HCT116 (cell line): ENCODE measurements around the gene HOMER3. TPM values are rescaled to one million over a fixed set of nuclear protein-coding genes. Genes with fewer than 3 reads are reported as not detected.

Source experiments
- ATAC-seq: fragments of 200-7000 bp; cut with Tn5 transposase; 2 replicates; pipeline ENCODE4 v1.9.1; 2020; ENCODE audit warnings: mild to moderate bottlenecking, moderate library complexity
- BruUV-seq: library from RNA; stranded (reverse); fragments of 400-500 nt; replicated peaks from 2 replicates; lab custom pipeline; 2021; lab: Mats Ljungman, UMichigan
- CTCF ChIA-PET: fragments of 300-600 bp; sonication (Branson Sonifier 250); formaldehyde crosslinking; loops from one replicate; lab custom pipeline; 2021; ENCODE audit warnings: antibody characterized with exemption; lab: Charles Lee
- POLR2A ChIA-PET: fragments of 300-600, 350-600 bp; sonication (Branson Sonifier 250); formaldehyde crosslinking; loops from one replicate; lab custom pipeline; 2021; ENCODE audit warnings: antibody characterized with exemption; lab: Charles Lee
- RAD21 ChIA-PET, 2 experiments: fragments of 300-600 bp; sonication (Branson Sonifier 250); formaldehyde crosslinking; loops; one replicate each; lab custom pipeline; 2023; ENCODE audit warnings: low total read pairs in 2 of 2; ENCODE audit not compliant: uncharacterized antibody in 2 of 2, unreplicated experiment in 2 of 2, low non-redundant PET in 1 of 2; lab: Charles Lee
- DNase-seq: peaks from one replicate; pipeline ENCODE4 v3.0.0-alpha.2; 2010; ENCODE audit warnings: low read depth, low spot score
- H2AFZ ChIP-seq: fragments of 200-600 bp; shearing (Covaris generic), sonication (generic); 2 replicates; pipeline ENCODE4 v1.6.1; 2017; ENCODE audit warnings: low read depth, mixed run types, mixed read lengths, antibody characterized with exemption, low read length; ENCODE audit not compliant: poor library complexity, severe bottlenecking
- H3K27ac ChIP-seq: 2 replicates; pipeline ENCODE4 v1.5.1; 2012; ENCODE audit warnings: low read depth, low read length
- H3K27me3 ChIP-seq: fragments of 200-600 bp; sonication (generic); 2 replicates; pipeline ENCODE4 v1.6.1; 2016; ENCODE audit warnings: mixed run types, low read length, mixed read lengths; ENCODE audit not compliant: insufficient read depth
- H3K36me3 ChIP-seq, 2 experiments: fragments of 200-500 bp in 1 of 2; fragments of 200-600 bp in 1 of 2; sonication (Bioruptor generic) in 1 of 2; sonication (generic) in 1 of 2; 2 replicates each; pipeline versions ENCODE4 v1.5.1 to v1.6.1; 2014 to 2016; ENCODE audit warnings: low read length in 2 of 2, inconsistent platforms in 1 of 2, mixed read lengths in 1 of 2, mixed run types in 1 of 2; ENCODE audit not compliant: insufficient read depth in 2 of 2, control insufficient read depth in 1 of 2
- H3K4me1 ChIP-seq, 2 experiments: fragments of 200-600 bp in 1 of 2; sonication (generic) in 1 of 2; 2 replicates each; pipeline versions ENCODE4 v1.5.1 to v1.6.1; 2012 to 2017; ENCODE audit warnings: low read length in 2 of 2, inconsistent platforms in 1 of 2, mild to moderate bottlenecking in 1 of 2, mixed read lengths in 1 of 2, mixed run types in 1 of 2, moderate library complexity in 1 of 2; ENCODE audit not compliant: insufficient read depth in 2 of 2, control insufficient read depth in 1 of 2
- H3K4me2 ChIP-seq: fragments of 200-600 bp; sonication (generic); 2 replicates; pipeline ENCODE4 v1.6.1; 2017; ENCODE audit warnings: mixed run types, low read length, mixed read lengths
- H3K4me3 ChIP-seq, 2 experiments: fragments of 200-600 bp in 1 of 2; sonication (generic) in 1 of 2; replicated peaks in 1 of 2; 2 replicates each; pipeline ENCODE4 v1.5.1; 2011 to 2016; ENCODE audit warnings: low read length in 2 of 2, control low read depth in 1 of 2, low read depth in 1 of 2, mild to moderate bottlenecking in 1 of 2, mixed read lengths in 1 of 2, mixed run types in 1 of 2
- H3K79me2 ChIP-seq: fragments of 200-600 bp; sonication (generic); 2 replicates; pipeline ENCODE4 v1.6.1; 2017; ENCODE audit warnings: mild to moderate bottlenecking, mixed run types, low read length, moderate library complexity, mixed read lengths; ENCODE audit not compliant: insufficient read depth
- H3K9ac ChIP-seq: fragments of 200-600 bp; sonication (generic); 2 replicates; pipeline ENCODE4 v1.6.1; 2016; ENCODE audit warnings: low read length, mixed read lengths
- H3K9me2 ChIP-seq: fragments of 200-600 bp; sonication (generic), shearing (Covaris generic); 2 replicates; pipeline ENCODE4 v1.6.1; 2017; ENCODE audit warnings: mixed run types, mild to moderate bottlenecking, moderate library complexity; ENCODE audit not compliant: insufficient read depth
- H3K9me3 ChIP-seq, 2 experiments: fragments of 200-500 bp in 1 of 2; fragments of 200-600 bp in 1 of 2; sonication (Bioruptor generic) in 1 of 2; sonication (generic) in 1 of 2; 2 replicates each; pipeline ENCODE4 v1.6.1; 2014 to 2017; ENCODE audit warnings: low read length in 2 of 2, mixed read lengths in 2 of 2, inconsistent platforms in 1 of 2, low read depth in 1 of 2, mild to moderate bottlenecking in 1 of 2, mixed run types in 1 of 2, moderate library complexity in 1 of 2; ENCODE audit not compliant: control insufficient read depth in 1 of 2, insufficient read depth in 1 of 2
- H4K20me1 ChIP-seq: fragments of 200-600 bp; sonication (generic), shearing (Covaris generic); 2 replicates; pipeline ENCODE4 v1.6.1; 2017; ENCODE audit warnings: mixed run types, mild to moderate bottlenecking, moderate library complexity; ENCODE audit not compliant: insufficient read depth
- ATF3 ChIP-seq: IDR thresholded peaks from 2 replicates; pipeline ENCODE4 v1.6.1; 2012
- EGR1 ChIP-seq: IDR thresholded peaks from 2 replicates; pipeline ENCODE4 v1.6.1; 2012; ENCODE audit warnings: low read depth
- ELF1 ChIP-seq: IDR thresholded peaks from 2 replicates; pipeline ENCODE4 v1.6.1; 2012; ENCODE audit warnings: low read depth, borderline replicate concordance
- EZH2 ChIP-seq: fragments of 200-600 bp; sonication (generic); IDR thresholded peaks from 2 replicates; pipeline ENCODE4 v1.6.1; 2017; ENCODE audit warnings: antibody characterized with exemption, mixed run types
- EZH2phosphoT487 ChIP-seq: fragments of 200-600 bp; IDR thresholded peaks from 2 replicates; pipeline ENCODE4 v1.6.1; 2018; ENCODE audit warnings: antibody characterized with exemption, borderline replicate concordance
- JUND ChIP-seq: IDR thresholded peaks from 2 replicates; pipeline ENCODE4 v1.6.1; 2012
- POLR2AphosphoS5 ChIP-seq: IDR thresholded peaks from 2 replicates; pipeline ENCODE4 v1.6.1; 2011; ENCODE audit warnings: mild to moderate bottlenecking, low read depth, low read length, moderate library complexity
- SIN3A ChIP-seq: IDR thresholded peaks from 2 replicates; pipeline ENCODE4 v1.6.1; 2012; ENCODE audit warnings: low read depth
- SRF ChIP-seq: IDR thresholded peaks from 2 replicates; pipeline ENCODE4 v1.6.1; 2012; ENCODE audit warnings: low read depth
- TCF7L2 ChIP-seq: IDR thresholded peaks from 2 replicates; pipeline ENCODE4 v1.7.0; 2011; ENCODE audit warnings: borderline replicate concordance, inconsistent platforms; ENCODE audit not compliant: insufficient read depth, insufficient read length; ENCODE audit errors: extremely low read depth
- ZBTB33 ChIP-seq: IDR thresholded peaks from 2 replicates; pipeline ENCODE4 v1.6.1; 2011; ENCODE audit warnings: mild to moderate bottlenecking, low read length, moderate library complexity; ENCODE audit not compliant: insufficient replicate concordance; ENCODE audit errors: extremely low read depth
- ZFX ChIP-seq: fragments of 450-650 bp; IDR thresholded peaks from 2 replicates; pipeline ENCODE4 v1.6.1; 2017
- intact Hi-C: fragments of 100-400 bp; cut with micrococcal nuclease; formaldehyde crosslinking; loops from 2 replicates; pipeline ENCODE4 v1.10.0; 2022
- total RNA-seq: library from RNA; stranded (reverse); gene quantifications from one replicate; pipeline ENCODE4 v1.2.1, GENCODE V29; 2021; ENCODE audit not compliant: unreplicated experiment

Gene HOMER3
- total RNA-seq, 1 experiment from 2014 or later, result 45.2 TPM

- no peaks in the 10 kb centered on the region for H3K9me3 ChIP-seq
- DNase-seq (no peak), ATAC-seq (no peak)
- no peaks in the 10 kb centered on the region for H3K9me2 ChIP-seq
- no peaks in the 10 kb centered on the region for H4K20me1 ChIP-seq
- intact Hi-C loops, result no loop called here
- ChIA-PET RAD21 (interaction anchor here in 1 of 2 experiments (0.8 kb wide), 1 partner anchor 65 kb away, joined by 3 read pairs; no protein-coding TSS in a partner anchor), CTCF (no interaction called here), POLR2A (no interaction called here)
- H3K79me2 ChIP-seq, result peaks cover 44% of the 10 kb centered on the region
- H3K27ac ChIP-seq, result no peak overlapping the region
- H3K36me3 ChIP-seq, result peaks cover 2 to 27% of the 10 kb centered on the region in 2 experiments; a peak in 3 of 4 replicates
- H3K27me3 ChIP-seq, result no peaks in the 10 kb centered on the region
- H3K4me2 ChIP-seq, result no peak overlapping the region
- no peak overlapping the region for H3K4me3 ChIP-seq
- no peak overlapping the region for H3K9ac ChIP-seq
- no TSS peak for BruUV-seq
- peaks cover 16 to 17% of the 10 kb centered on the region in 2 experiments for H3K4me1 ChIP-seq
- H2AFZ ChIP-seq, result no peak overlapping the region
- TF ChIP-seq POLR2AphosphoS5 (no peak), EZH2phosphoT487 (no peak), JUND (no peak), TCF7L2 (no peak), EGR1 (no peak), SIN3A (no peak)
Observed at GRCh38 chr19:18921593-18921992, 19.4 kb downstream of the HOMER3 start.

- DNase-seq (no peak), ATAC-seq (no peak)
- intact Hi-C loops, result no loop called here
- peaks cover 0 to 20% of the 10 kb centered on the region in 2 experiments; a peak in 3 of 4 replicates for H3K36me3 ChIP-seq
- H3K27me3 ChIP-seq, result no peaks in the 10 kb centered on the region
- TF ChIP-seq ELF1, result no peak
- TF ChIP-seq TCF7L2, result no peak
- TF ChIP-seq EZH2phosphoT487, result no peak
- no peak for TF ChIP-seq EGR1
- no peak for TF ChIP-seq ZFX
- TF ChIP-seq ZBTB33, result no peak
- no peak for TF ChIP-seq SRF
- TF ChIP-seq ATF3, result no peak
- TF ChIP-seq EZH2, result no peak
- H3K9ac ChIP-seq, result peak overlapping the region; percentile 76
- H3K27ac ChIP-seq, result 0 out of 2 replicates have a peak overlapping the region, but pooled peaks have one; percentile 1
- peaks cover 53% of the 10 kb centered on the region for H3K79me2 ChIP-seq
- peak overlapping the region; percentile 100 for H3K4me2 ChIP-seq
- peak overlapping the region; percentile 86 to 100 for H3K4me3 ChIP-seq
- H3K9me3 ChIP-seq, result no peaks in the 10 kb centered on the region
- peaks cover 16 to 21% of the 10 kb centered on the region in 2 experiments for H3K4me1 ChIP-seq
- RAD21 ChIA-PET, result no interaction called here
- BruUV-seq, result no TSS peak
- no peak overlapping the region for H2AFZ ChIP-seq
- CTCF ChIA-PET, result no interaction called here
- POLR2A ChIA-PET, result no interaction called here
- no peaks in the 10 kb centered on the region for H4K20me1 ChIP-seq
- no peaks in the 10 kb centered on the region for H3K9me2 ChIP-seq
Observed at GRCh38 chr19:18920400-18920799, 20.6 kb downstream of the HOMER3 start.
